MM.1S (cell line): Measurements from ENCODE around the gene SORCS2.

Experiments
- CTCF ChIP-seq: fragments of 300-600 bp; sonication (generic); IDR thresholded peaks from 2 replicates; pipeline ENCODE4 v1.5.1; 2016; ENCODE audit warnings: antibody characterized with exemption, low read length, mixed read lengths
- EZH2 ChIP-seq: fragments of 300-600 bp; sonication (generic); optimal IDR thresholded peaks from 2 replicates; pipeline ENCODE3; 2017; ENCODE audit warnings: low read depth, mild to moderate bottlenecking, antibody characterized with exemption, low read length, mixed read lengths

- TF ChIP-seq EZH2 (no peak), CTCF (no peak)
These were observed 33.3 kb upstream of the SORCS2 start for GRCh38 chr4:7158991-7159390.
